ENCODE data around the gene RNF213. TPM values are rescaled to one million over a fixed set of nuclear protein-coding genes. Genes with fewer than 3 reads are reported as not detected.

RNF213 gene
- polyA plus RNA-seq, 1 of the 3 experiments (the other 2 are of a cell fraction), result 57.5 TPM

- peaks cover 73 to 92% of the 10 kb centered on the region in 2 experiments for H3K36me3 ChIP-seq (replicated peaks in 1 of 2; ENCODE audit: control insufficient read depth in 1 of 2, insufficient read depth in 2 of 2, low read length in 1 of 2)
- H3K4me2 ChIP-seq, result no peak overlapping the region
- ChIA-PET POLR2A (no interaction called here), CTCF (interaction anchor here (0.7 to 3.0 kb wide), 6 partner anchors 10 to 283 kb away, joined by 3 to 15 read pairs (median 4); no protein-coding TSS in a partner anchor)
- H4K20me1 ChIP-seq (ENCODE audit: insufficient read depth), result no peaks in the 10 kb centered on the region
- H3K27me3 ChIP-seq (ENCODE audit: insufficient read depth), result no peaks in the 10 kb centered on the region
- H3K79me2 ChIP-seq (ENCODE audit: insufficient read depth), result no peaks in the 10 kb centered on the region
- no peak overlapping the region for H3K4me3 ChIP-seq (ENCODE audit: low read depth in 2 of 2, low read length in 1 of 2)
- H3F3A ChIP-seq (replicated peaks; ENCODE audit: insufficient read depth), result no peaks in the 10 kb centered on the region
- no peaks in the 10 kb centered on the region for H3K9me3 ChIP-seq
- H3K9ac ChIP-seq, result no peak overlapping the region
- H3K9me2 ChIP-seq, result no peaks in the 10 kb centered on the region
- no peak overlapping the region for H3K27ac ChIP-seq (ENCODE audit: low read depth in 2 of 2, low read length in 1 of 2)
- H2AFZ ChIP-seq (ENCODE audit: low read depth), result no peak overlapping the region
- DNase-seq, result no peak
- TF ChIP-seq NRF1 (IDR thresholded peaks at IDR 0.05; ENCODE audit: low read depth, low read length) (no peak), CTCF (IDR thresholded peaks at IDR 0.05) (no peak), MAX (IDR thresholded peaks at IDR 0.05; ENCODE audit: low read depth) (no peak), GABPA (IDR thresholded peaks at IDR 0.05; ENCODE audit: low read depth) (no peak), TEAD4 (IDR thresholded peaks at IDR 0.05; ENCODE audit: borderline replicate concordance, insufficient read depth) (no peak), MXI1 (IDR thresholded peaks at IDR 0.05; ENCODE audit: low read depth, low read length) (no peak), RCOR1 (IDR thresholded peaks at IDR 0.05; ENCODE audit: low read length) (no peak), USF1 (IDR thresholded peaks at IDR 0.05; ENCODE audit: borderline replicate concordance, low read depth) (no peak)
- TF ChIP-seq, protein P1, sequence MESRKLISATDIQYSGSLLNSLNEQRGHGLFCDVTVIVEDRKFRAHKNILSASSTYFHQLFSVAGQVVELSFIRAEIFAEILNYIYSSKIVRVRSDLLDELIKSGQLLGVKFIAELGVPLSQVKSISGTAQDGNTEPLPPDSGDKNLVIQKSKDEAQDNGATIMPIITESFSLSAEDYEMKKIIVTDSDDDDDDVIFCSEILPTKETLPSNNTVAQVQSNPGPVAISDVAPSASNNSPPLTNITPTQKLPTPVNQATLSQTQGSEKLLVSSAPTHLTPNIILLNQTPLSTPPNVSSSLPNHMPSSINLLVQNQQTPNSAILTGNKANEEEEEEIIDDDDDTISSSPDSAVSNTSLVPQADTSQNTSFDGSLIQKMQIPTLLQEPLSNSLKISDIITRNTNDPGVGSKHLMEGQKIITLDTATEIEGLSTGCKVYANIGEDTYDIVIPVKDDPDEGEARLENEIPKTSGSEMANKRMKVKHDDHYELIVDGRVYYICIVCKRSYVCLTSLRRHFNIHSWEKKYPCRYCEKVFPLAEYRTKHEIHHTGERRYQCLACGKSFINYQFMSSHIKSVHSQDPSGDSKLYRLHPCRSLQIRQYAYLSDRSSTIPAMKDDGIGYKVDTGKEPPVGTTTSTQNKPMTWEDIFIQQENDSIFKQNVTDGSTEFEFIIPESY (IDR thresholded peaks at IDR 0.05; ENCODE audit: borderline replicate concordance, low read depth), result no peak
- 87% methylated on average over 29 of the region's 29 CpGs for WGBS (ENCODE audit: low lambda C conversion rate)
- no peaks in the 10 kb centered on the region for H3K4me1 ChIP-seq (ENCODE audit: control insufficient read depth in 1 of 2, insufficient read depth in 2 of 2, low read depth in 1 of 2, low read length in 1 of 2)
These were observed 104.6 kb downstream of the RNF213 start for GRCh38 chr17:80365001-80365965.

GRCh38 chr17:80365983-80366382, 105.3 kb downstream of the RNF213 start:
- Histone ChIP-seq H3K79me2 (ENCODE audit: insufficient read depth) (no peaks in the 10 kb centered on the region), H3K4me1 (ENCODE audit: control insufficient read depth in 1 of 2, insufficient read depth in 2 of 2, low read depth in 1 of 2, low read length in 1 of 2) (no peaks in the 10 kb centered on the region), H3K36me3 (replicated peaks in 1 of 2; ENCODE audit: control insufficient read depth in 1 of 2, insufficient read depth in 2 of 2, low read length in 1 of 2) (peaks cover 73 to 92% of the 10 kb centered on the region in 2 experiments), H3K9me3 (no peaks in the 10 kb centered on the region), H3K27ac (ENCODE audit: low read depth in 2 of 2, low read length in 1 of 2) (no peak overlapping the region), H2AFZ (ENCODE audit: low read depth) (no peak overlapping the region), H4K20me1 (ENCODE audit: insufficient read depth) (no peaks in the 10 kb centered on the region), H3K9ac (no peak overlapping the region), H3F3A (replicated peaks; ENCODE audit: insufficient read depth) (no peaks in the 10 kb centered on the region), H3K9me2 (no peaks in the 10 kb centered on the region), H3K27me3 (ENCODE audit: insufficient read depth) (no peaks in the 10 kb centered on the region), H3K4me2 (no peak overlapping the region), H3K4me3 (ENCODE audit: low read depth in 2 of 2, low read length in 1 of 2) (no peak overlapping the region)
- TF ChIP-seq USF2 (IDR thresholded peaks at IDR 0.05; ENCODE audit: borderline replicate concordance, low read depth, low read length) (no peak), GATA2 (CRISPR knock-in tag; IDR thresholded peaks at IDR 0.05) (no peak), TEAD4 (IDR thresholded peaks at IDR 0.05; ENCODE audit: borderline replicate concordance, insufficient read depth) (no peak), NRF1 (IDR thresholded peaks at IDR 0.05; ENCODE audit: low read depth, low read length) (no peak)
- 97% methylated on average over 8 of the region's 11 CpGs for WGBS (ENCODE audit: low lambda C conversion rate)
- POLR2A ChIA-PET, result no interaction called here
- no peak for DNase-seq
- CTCF ChIA-PET, result interaction anchor here (3.0 kb wide), 1 partner anchor 283 kb away, joined by 15 read pairs; no protein-coding TSS in a partner anchor

Measured in SK-N-SH (cell line).